ENCODE data around the gene DSCAML1. TPM values are rescaled to one million over a fixed set of nuclear protein-coding genes. Genes with fewer than 3 reads are reported as not detected.

DSCAML1 gene
- total RNA-seq, 1 experiment from 2014 or later, result not detected

DNA sequence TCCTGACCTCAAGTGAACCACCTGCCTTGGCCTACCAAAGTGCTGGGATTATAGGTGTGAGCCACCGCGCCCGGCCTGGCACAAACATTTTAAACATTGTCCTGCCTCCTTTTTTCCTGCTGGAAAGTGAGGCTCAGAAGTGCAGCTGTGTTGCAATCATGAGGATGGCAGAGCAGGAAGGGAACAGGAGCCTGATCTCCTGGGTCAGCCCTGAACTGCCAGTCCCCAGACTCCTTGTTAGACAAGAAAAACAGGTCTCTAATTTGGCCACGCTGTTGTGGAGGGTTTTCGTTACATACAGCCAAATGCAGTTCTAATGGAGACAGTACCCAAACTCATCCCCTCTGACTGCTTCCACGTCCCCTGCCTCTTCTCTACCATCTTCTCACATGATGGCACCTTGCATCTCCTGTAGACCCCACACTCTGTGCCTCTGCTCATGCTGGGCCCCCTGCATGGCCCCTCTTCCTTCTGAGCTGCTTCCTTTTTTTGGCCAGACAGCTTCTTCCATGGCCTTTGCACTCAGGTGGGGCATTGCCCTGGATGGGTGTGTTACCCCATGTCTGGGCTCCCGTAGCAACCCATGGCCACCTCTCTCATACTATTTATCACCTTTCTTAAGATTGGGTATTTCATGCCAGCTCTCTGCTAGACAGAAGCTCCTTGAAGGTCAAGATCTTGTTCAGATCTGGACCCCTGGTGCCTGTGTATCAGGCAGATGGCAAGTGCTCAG, 242.2 kb downstream of the DSCAML1 start:
- DNase-seq (ENCODE audit: low spot score), result no peak
- in situ Hi-C loops (cut with HindIII; ENCODE audit: low sequenced_read_pairs), result no loop called here

DNA sequence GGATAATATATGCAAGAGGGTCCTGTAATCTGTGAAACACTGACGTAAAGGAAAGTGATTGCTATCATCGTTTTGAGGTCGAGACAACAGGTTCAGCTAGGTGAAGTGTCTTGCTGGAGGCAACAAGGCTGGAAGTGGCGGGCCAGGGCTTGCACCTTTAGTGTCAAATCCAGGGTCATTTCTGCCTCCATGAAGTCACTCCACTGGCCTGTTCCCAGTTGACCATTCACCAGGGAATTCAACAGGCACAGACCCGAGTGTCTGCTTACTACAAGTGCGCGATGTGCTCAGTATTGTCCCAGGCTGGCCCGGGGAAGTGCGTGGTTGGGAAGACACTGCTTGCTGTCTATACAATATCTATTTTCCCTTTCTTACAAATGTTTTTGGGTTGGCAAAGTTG, 244.4 kb downstream of the DSCAML1 start:
- DNase-seq (ENCODE audit: low spot score), result no peak
- in situ Hi-C loops (cut with HindIII; ENCODE audit: low sequenced_read_pairs), result no loop called here

DNA sequence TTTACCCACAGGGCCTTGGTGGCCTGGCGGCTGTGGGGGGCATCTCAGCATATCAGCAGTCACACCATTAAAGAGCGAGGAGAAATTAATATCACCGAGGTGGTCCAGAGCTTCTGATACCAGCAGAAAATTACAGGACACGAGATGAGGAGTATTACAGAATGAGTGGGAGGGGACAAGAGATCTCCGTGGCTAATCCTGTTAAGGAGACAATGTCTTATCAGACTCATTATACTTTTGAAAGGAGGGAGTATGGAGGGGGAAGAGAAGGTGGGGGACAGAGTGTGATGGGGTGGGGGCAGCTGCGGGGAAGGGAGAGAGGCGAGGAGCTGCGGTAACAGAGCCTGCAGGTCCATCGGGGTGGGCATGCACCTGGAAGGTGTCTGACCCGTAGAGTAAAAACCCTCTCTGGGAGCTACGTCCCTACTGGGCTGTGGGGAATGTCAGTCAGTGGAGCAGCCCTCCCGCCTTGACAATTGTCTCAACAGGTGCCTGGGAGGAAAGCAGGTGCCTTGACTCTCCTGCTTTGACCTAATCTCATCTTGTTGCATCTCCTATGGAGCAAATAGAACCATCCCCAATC, 245.2 kb downstream of the DSCAML1 start:
- no peak for DNase-seq (ENCODE audit: low spot score)
- in situ Hi-C loops (cut with HindIII; ENCODE audit: low sequenced_read_pairs), result no loop called here

DNA sequence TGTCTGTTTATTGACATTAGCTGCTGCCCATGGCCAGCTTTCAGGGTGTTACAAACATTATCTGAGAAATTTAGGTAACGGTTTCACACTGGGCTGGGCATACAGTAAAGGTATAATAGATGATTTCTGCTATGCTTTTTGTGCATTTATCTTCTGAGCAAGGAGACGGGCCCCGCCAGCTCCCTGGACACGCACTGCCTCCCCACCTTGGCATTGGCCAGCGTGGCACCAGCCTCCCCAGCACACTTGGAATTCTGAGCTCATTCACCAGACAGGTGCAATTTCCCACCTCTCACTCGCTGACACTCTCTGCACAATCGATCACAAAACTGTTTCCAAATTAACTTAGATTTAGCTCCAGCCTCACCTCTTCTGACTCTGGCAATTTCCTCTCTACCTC, 246.6 kb downstream of the DSCAML1 start:
- in situ Hi-C loops (cut with HindIII; ENCODE audit: low sequenced_read_pairs), result no loop called here
- DNase-seq (ENCODE audit: low spot score), result no peak

DNA sequence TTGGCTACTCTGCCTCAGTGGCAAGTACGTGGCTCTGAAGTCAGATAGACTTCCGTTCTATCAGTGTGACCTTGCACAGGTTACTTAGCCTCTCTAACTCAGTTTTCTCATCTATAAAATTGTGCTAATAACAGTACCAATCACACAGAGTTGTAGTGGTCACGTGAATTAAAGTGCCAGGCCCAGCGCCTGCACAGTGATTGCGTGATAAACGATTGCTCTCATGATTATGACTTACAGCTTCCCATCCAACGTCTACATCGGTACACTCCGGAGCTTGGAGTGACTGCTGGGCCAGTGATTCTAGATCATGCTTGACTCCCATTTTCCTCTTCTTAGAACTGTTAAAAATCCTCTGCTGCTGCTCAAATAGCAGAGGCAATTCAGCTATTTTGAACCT, 247.6 kb downstream of the DSCAML1 start:
- no peak for DNase-seq (ENCODE audit: low spot score)
- in situ Hi-C loops (cut with HindIII; ENCODE audit: low sequenced_read_pairs), result no loop called here

DNA sequence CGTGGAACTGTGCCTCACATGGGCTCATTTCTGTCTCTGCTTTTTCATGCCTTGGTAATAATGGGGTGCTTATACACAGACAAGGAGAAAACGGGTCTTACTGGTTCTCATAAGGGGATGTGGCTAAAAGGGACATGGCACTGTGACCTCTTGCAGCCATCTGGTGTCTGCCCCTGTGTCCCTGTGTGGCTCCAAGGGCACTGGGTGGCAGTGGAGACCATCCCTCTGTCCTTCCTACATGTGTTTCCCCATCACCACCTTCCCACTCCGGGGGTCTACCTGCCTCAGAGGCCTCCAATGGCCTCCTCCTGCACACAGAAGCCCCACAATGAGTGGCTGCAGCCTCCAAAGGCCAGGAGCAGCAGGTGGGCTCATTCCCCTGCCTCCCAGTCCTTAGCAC, 248.1 kb downstream of the DSCAML1 start:
- in situ Hi-C loops (cut with HindIII; ENCODE audit: low sequenced_read_pairs), result no loop called here
- no peak for DNase-seq (ENCODE audit: low spot score)

DNA sequence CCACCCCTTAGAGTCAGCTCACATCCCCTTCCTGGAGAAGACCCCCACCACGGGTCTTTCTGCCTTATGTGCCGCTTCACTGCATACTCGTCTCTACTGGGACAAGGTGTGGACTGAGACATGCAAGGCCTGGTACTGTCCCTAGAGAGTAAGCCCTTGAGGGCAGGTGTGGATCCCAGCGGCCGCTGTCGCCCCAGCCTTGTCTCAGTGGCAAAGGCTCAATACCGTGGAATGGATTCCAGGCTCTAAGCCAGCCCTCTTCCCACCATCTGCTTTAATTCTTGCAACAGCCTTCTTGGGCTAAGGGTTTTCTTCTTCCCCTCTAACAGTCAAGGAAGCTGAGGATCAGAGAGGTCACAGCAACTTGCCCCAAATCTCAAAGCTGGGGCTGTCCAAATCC, 249.1 kb downstream of the DSCAML1 start:
- in situ Hi-C loops (cut with HindIII; ENCODE audit: low sequenced_read_pairs), result no loop called here

DNA sequence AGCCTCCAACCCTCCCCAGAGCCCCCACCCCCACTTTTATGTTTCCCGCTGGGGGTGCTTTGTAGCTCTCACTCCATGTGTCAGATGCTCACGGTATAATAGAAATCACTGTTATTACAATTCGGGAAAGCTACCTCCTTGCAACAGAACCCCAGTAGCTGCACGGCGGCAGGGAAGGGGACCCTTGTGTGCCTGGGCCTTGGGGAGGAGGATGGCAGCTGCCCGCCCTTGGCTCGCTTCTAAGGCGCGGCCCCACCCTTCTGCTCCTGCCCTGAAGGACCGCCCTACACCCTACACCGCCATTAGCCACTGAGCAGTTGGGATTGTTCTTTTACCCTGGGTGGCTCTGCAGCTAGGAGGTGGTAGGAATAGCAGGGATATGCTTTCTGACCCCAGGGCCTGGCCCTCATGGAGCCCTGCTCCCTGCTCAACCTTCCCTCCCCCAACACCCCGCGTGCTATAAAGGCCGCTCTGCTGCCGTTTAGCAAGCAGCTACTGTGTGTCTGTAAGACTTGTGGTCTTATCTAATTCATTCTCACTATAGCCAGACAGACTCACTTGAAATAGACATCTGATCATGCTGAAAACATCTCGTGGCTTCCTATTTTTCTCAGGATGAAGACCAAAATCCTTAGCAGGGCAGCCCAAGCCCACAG, 249.7 kb downstream of the DSCAML1 start:
- DNase-seq (ENCODE audit: low spot score), result no peak
- in situ Hi-C loops (cut with HindIII; ENCODE audit: low sequenced_read_pairs), result no loop called here

More for the DNA sequence above, 249.1 kb downstream of the DSCAML1 start:
- DNase-seq (ENCODE audit: low spot score), result no peak

DNA sequence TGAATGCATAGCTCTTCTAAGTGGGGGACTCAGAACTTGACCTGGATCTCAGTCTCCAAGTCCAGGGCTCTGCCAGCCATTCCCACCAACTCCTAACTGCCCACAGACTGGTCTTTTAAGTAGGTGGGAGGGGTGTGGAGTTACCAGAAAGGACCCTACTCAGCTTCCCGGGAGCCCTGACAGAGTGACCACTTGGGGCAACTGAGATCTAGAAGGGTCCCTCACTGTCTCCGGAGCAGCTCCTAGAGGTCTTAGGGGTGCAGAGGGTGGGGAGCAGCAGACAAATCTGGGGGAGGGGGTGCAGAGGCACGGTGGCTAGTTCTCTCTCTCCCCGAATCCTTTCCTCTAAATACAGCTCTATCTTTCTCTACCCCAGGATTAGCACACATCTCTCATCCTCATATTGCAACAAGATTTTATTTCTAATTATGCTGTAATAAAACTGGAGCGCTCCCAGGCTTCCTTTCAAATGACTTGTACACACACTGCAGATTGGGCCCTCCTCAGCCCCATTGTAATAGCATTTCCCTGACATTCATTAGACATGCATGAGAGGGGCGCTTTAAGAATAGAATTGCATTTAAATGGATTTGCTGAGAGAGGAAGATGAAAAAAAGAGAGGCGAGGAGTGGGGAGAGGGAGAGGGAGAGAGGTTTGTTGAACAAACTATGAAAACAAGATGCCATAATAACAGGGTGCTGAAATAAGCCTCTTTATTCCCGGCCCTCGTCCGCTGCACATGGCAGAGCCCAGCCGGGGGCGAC, 250.4 kb downstream of the DSCAML1 start:
- DNase-seq (ENCODE audit: low spot score), result no peak
- in situ Hi-C loops (cut with HindIII; ENCODE audit: low sequenced_read_pairs), result no loop called here

DNA sequence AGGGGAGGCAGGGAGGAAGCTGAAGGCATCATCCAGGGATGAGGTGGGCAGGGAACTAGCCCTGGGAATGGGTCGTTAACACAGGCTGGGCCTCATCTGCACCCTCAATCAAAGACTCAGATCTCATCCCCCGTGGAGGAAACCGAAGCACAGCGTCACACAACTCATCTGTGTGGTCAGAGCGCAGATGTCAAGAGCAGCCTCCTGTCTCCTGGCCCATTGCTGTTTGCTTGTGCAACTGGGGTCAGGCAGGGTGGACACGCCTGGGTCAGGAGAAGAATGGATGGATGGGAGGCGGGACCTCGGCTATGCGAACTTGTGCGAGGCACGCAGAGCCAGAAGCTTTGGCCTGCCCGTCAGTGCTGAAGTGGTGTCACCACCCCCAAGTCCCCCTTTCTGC, 251.3 kb downstream of the DSCAML1 start:
- no peak for DNase-seq (ENCODE audit: low spot score)
- in situ Hi-C loops (cut with HindIII; ENCODE audit: low sequenced_read_pairs), result no loop called here

DNA sequence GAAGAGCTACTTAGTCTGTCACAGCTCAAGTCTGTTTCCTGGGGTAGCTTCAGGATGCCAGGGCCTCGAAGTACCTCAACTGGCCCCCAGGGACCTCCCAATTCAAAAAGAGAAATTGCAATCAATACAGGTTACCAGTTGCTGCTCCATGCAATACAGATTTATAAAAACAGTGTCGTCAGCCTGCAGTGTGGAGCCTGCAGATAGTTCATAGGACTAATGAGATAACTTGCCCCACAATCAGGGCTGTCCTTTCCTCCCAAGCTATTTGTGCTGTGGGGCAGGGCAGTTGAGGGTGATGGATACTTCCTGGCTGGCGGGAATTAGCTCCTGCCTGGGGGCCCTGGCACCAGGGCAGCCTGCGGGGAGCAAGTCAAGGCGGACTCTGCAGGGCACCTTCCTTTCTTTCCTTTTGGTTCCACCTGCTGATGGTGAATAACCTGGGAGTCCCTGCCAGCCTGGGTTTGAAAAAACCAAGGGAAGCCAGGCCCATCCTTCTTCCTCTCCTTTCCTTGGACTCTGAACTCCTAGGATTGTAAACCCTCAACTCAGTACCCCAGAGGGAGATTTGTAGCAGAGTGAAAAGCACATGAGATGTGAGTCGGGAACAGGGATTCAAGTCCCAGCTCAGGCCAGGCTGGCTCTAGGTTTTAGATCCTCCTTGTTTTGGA, 252.8 kb downstream of the DSCAML1 start:
- no peak for DNase-seq (ENCODE audit: low spot score)
- in situ Hi-C loops (cut with HindIII; ENCODE audit: low sequenced_read_pairs), result no loop called here

DNA sequence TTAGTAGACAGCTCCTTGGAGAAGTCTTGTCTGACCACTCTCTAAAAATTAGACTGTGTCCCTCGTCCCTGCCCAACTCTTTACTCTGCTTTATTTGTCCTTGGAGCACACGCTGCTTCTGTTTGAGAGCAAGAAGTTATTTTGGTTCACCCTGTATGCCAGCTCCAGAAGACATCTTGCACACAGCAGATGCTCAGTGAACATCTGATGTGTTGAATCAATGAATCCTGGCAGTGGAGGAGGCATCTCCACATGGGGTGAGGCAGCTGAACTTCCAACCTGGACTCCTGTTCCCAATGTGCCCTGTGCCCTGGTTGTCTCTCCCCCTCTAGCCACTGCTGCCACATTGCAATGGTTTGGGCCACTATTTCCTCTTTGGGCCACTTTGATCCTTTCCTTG, 255.8 kb downstream of the DSCAML1 start:
- in situ Hi-C loops (cut with HindIII; ENCODE audit: low sequenced_read_pairs), result no loop called here
- DNase-seq (ENCODE audit: low spot score), result no peak

DNA sequence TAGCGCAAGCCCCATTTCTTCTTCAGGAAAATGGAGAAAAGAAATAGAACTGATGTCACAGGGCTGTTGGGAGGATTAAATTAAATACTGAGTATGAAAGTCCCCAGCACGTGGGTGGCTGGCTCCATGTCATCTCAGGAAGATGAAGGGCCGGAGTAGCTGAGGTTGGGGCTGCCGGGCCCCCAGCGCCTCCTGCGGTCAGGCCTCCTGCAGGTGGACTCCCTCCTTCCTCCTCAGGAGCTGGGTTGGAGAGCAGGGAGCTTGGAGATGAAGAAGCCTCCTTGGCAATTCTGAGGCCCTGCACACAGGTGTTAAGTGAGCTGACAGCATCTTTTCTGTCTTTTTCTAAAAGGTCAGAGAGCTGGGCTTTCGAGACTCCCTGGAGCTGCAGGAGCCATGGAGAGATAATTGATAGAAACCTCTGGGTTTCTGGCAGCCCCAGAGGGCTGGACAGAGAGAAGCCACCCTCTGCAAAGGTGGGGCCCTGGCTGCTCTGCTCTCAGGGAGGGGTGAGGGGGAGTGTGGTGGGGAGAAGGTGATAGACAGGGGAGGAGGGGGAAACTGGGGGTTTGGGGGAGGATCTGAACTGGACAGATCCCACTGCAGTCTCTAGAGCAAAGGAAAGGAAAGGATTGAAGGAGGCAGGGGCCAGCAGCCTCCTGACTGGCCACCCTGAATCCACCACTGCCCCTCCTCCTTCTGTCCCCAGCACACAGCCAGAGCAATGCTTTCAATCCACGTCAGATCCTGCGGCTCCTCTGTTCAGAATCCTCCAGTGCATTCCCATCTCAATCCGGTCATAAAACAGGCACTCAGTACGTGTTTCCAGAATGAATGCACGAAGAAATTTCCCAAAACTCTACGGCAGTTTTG, 258.5 kb downstream of the DSCAML1 start:
- in situ Hi-C loops (cut with HindIII; ENCODE audit: low sequenced_read_pairs), result no loop called here
- no peak for DNase-seq (ENCODE audit: low spot score)

DNA sequence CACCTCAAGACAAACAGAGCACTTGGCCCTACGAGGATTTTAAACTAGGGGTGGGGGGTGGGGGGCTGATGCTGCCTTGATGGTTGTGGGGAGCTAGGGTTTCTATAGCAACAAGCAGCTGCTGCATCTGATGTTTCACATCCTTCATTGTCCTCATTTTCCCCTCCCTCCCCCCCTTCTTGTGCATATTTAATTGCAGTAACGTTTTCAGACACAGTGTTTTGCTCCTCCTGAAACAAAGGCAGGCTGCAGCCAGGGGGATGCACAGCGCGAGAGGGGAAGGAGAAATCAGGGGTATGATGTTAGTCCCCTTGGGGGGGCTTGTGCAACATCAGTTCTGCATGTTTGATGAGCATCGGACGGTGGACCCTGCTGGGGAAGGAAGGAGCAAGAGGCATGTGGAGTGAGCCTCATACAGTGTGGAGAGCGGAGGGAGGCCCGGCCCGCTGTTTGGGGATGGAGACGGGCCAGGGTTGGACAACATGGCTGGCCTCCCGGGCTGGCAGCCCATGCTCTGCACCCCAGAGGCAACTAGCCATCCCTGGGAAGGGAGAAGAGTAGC, 261.1 kb downstream of the DSCAML1 start:
- in situ Hi-C loops (cut with HindIII; ENCODE audit: low sequenced_read_pairs), result no loop called here
- peak; percentile 66 for DNase-seq (ENCODE audit: low spot score)

DNA sequence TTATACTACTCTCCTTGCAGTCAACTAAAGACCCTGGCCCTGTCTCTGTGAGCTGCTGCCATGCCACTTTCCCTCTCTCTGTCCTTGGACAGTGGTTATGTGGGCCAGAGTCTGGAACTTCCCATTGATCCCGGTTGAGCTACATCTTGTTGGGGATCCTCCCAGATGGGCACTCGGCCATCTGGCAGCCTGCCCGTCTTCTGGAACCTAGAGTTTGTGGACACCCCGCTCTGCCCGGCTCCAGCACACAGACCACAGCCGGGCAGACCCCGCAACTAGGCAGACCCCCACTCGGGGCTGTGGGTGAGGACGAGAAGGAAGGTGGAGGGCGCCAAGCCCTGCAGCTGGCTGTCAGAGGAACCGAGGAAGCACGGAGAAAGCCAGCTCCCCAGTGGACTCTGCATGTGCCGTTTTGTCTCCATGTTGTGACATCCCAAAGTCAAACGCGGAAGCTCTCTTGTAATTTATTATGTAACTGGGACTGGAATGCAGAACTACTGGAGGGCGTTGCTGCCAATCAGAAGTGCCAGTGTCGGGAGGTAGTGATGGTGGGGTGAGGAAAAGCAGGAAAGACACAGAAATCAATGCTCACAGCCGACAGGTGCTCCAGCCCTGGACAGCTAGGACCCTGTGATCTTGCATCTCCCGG, 261.7 kb downstream of the DSCAML1 start:
- in situ Hi-C loops (cut with HindIII; ENCODE audit: low sequenced_read_pairs), result no loop called here
- DNase-seq (ENCODE audit: low spot score), result peak; percentile 68

DNA sequence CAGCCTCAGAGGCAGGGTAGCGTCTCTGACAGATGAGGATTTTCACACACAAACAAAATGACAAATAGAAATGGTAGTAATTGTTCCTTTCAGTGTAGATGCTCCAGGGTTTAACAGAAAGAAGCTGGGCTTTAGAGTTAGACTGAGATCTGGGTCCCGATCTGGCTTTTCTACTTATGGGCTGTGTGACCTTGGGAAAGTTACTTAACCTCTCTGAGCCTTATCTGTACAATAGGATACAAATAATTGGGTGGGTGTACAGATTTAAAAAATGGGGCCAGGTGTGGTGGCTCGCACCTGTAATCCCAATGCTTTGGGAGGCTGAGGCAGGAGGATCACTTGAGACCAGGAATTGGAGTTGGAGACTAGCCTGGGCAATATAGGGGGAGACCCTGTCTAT, 264.4 kb downstream of the DSCAML1 start:
- no peak for DNase-seq (ENCODE audit: low spot score)
- in situ Hi-C loops (cut with HindIII; ENCODE audit: low sequenced_read_pairs), result no loop called here

DNA sequence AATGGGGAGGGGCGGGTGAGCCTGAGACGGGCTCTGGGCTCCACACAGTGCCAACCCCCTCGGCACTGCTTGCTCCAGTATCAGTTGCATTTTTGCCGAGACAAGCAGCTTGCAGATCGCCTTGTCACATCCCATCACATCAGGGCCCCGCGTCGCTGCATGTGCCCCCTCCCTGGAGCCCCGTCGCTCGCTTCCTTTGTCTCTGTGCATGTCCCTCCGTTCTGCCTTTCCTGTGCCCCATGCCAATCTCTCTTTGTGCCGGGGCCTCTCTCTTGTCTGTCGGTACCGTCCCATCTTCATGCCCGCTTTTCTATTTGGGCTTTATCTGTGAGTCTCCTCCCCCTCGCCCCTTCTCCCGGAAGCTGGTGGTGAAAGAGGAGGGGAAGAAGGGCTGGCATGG, 267.2 kb downstream of the DSCAML1 start:
- no peak for DNase-seq (ENCODE audit: low spot score)
- in situ Hi-C loops (cut with HindIII; ENCODE audit: low sequenced_read_pairs), result no loop called here
